Mononuclear cell (primary cell): ENCODE data around the gene TMEM179B. TPM values are rescaled to one million over a fixed set of nuclear protein-coding genes. Genes with fewer than 3 reads are reported as not detected.

ENCODE experiments used
- H3K27me3 ChIP-seq: 2 replicates; pipeline ENCODE4 v1.6.0; 2011; ENCODE audit warnings: low read length, control low read depth; ENCODE audit not compliant: insufficient read depth
- H3K4me1 ChIP-seq: 2 replicates; pipeline ENCODE4 v1.5.1; 2011; ENCODE audit warnings: mild to moderate bottlenecking, low read length, control low read depth; ENCODE audit not compliant: insufficient read depth
- H3K4me3 ChIP-seq: 2 replicates; pipeline ENCODE4 v1.5.1; 2011; ENCODE audit warnings: mild to moderate bottlenecking, low read length, moderate library complexity
- H3K9me3 ChIP-seq: 2 replicates; pipeline ENCODE4 v1.5.1; 2011; ENCODE audit warnings: low read depth, mild to moderate bottlenecking, control low read depth, low read length
- total RNA-seq: library from RNA; depleted of rRNA; stranded (reverse); fragments of >200 nt; gene quantifications from one replicate; pipeline ENCODE4 v1.2.3, GENCODE V29; 2012

Gene TMEM179B
- total RNA-seq, 1 donor = 25.8 TPM

DNA sequence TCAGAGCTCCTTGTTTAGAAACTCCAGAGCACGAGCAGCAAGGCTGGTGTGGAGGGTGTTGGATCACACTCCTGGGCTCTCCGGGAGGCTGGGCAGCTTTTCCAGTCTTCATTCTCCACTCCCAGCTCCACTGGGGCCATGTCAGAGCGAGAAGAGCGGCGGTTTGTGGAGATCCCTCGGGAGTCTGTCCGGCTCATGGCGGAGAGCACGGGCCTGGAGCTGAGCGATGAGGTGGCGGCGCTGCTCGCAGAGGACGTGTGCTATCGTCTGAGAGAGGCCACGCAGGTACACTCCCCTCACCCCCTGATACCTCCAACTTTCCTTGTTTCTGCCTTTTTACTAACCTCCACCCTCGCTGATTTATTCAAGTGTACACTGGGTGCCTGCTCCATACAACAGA lies 11.6 kb upstream of the TMEM179B start:
- Histone ChIP-seq H3K9me3 (no peaks in the 10 kb centered on the region), H3K4me1 (peaks cover 22% of the 10 kb centered on the region), H3K27me3 (no peaks in the 10 kb centered on the region), H3K4me3 (no peak overlapping the region)

DNA sequence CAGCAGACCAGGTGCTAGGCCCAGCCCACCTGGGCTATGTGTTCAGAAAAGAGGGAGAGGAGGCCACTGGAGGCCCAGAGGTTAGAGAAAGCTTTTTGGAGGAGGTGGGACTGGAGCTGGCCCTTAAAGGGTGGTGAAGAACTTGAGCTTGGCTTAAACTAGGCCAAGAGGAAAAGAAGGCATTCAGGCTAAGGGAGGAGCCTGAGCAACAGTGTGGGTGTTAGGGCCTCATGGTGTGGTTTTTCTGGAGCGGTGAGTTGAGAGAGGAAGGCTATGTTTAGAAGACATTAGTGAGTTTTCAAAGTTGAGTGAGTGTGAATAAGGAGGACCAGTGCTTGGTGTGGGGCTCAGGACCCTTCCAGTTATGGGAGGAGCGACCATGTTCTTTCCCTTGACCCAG lies 9.8 kb upstream of the TMEM179B start:
- Histone ChIP-seq H3K4me1 (peaks cover 9% of the 10 kb centered on the region), H3K9me3 (no peaks in the 10 kb centered on the region), H3K27me3 (no peaks in the 10 kb centered on the region), H3K4me3 (no peak overlapping the region)

DNA sequence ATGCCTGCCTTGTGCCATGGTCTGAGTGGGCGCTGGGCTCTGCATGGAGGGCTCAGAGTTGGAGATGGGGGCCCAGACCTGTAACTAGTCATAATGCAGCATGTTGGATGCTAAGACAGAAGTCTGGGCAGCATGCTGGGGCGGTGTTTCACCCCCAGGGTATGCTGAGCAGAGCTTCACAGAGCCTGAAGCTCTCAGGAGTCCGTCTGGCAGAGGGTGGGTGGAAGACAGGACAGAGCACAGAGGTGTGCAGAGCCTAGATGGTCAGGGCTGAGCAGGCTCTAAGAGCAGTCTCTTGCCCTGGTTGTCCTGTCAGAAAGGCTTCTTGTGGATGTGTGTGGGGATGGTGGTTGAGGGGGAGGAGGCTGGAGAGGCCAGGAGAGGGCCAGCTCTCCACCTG lies 8.8 kb upstream of the TMEM179B start:
- Histone ChIP-seq H3K27me3 (no peaks in the 10 kb centered on the region), H3K4me3 (no peak overlapping the region), H3K4me1 (peaks cover 8% of the 10 kb centered on the region), H3K9me3 (no peaks in the 10 kb centered on the region)

DNA sequence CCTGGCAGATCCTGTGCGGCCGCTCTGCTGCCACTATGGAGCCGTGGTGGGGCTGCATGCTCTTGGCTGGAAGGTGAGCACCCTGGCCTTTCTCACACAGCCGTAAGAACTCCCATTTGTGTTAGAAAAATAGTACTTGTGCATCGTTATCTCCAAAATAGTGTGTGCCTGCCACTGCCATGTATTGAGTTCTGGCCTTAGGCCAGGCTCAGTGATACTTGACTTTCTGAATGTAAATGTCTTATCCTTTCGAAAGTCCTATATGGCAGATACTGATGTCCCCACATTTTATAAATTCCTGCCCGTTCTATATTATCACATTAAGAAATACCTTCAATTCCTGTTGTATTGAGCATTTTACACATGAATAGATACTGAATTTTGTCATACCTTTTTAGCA lies 4.4 kb upstream of the TMEM179B start:
- Histone ChIP-seq H3K27me3 (no peaks in the 10 kb centered on the region), H3K4me1 (peaks cover 12% of the 10 kb centered on the region), H3K4me3 (no peak overlapping the region), H3K9me3 (no peaks in the 10 kb centered on the region)

DNA sequence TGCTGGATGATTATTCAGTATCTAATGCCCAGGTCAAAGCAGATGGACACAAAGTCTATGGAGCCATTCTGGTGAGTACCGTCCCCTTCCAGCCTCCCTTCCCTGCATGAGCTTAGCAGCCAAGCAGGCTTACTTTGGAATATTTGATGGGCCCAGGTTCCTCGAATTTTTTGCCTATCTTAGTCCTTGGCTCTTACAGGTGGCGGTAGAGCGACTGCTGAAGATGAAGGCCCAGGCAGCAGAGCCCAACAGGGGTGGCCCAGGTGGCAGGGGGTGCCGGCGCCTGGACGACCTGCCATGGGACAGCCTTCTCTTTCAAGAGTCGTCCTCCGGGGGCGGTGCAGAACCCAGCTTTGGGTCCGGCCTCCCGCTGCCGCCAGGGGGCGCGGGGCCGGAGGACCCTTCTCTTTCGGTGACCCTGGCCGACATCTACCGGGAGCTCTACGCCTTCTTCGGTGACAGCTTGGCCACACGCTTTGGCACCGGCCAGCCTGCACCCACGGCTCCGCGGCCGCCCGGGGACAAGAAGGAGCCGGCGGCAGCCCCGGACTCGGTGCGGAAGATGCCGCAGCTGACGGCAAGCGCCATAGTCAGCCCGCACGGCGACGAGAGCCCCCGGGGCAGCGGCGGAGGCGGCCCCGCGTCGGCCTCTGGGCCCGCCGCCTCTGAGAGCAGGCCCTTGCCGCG lies 741 bp upstream of the TMEM179B start:
- H3K4me3 ChIP-seq = peak overlapping the region; percentile 65
- no peaks in the 10 kb centered on the region for H3K9me3 ChIP-seq
- no peaks in the 10 kb centered on the region for H3K27me3 ChIP-seq
- peaks cover 48% of the 10 kb centered on the region for H3K4me1 ChIP-seq

DNA sequence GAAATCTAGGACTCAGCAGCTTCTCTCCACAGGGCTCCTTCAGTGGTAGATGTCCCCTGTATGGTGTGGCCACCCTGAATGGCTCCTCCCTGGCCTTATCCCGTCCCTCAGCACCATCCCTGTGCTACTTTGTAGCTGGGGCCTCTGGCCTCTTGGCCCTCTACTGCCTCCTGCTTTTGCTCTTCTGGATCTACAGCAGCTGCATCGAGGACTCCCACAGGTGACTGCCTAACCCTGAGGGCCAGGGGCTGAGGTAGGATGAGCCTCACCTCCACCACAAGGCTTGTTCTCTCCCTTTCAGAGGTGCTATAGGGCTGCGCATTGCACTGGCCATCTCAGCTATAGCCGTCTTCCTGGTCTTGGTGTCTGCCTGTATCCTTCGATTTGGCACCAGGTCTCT lies 1.8 kb downstream of the TMEM179B start:
- H3K4me3 ChIP-seq = no peak overlapping the region
- H3K4me1 ChIP-seq = peaks cover 58% of the 10 kb centered on the region
- H3K27me3 ChIP-seq = no peaks in the 10 kb centered on the region
- no peaks in the 10 kb centered on the region for H3K9me3 ChIP-seq

DNA sequence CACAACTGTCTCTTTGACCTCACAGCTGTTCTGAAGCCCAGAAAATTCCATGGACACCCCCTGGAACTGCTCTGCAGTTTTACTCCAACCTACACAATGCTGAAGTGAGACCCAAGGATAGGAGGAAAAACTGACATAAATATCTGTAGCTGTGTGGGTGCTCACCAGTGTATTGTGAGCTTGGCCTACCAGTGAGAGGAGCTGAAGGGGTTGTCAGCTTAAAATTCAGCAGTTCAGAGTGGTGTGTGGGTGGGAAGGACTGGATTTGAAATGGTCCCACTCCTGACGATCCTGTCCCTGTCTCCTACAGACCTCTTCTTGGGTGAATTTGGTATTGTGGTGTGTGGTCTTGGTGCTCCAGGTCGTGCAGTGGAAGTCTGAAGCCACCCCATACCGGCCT lies 2.4 kb downstream of the TMEM179B start:
- Histone ChIP-seq H3K9me3 (no peaks in the 10 kb centered on the region), H3K4me1 (peaks cover 58% of the 10 kb centered on the region), H3K4me3 (no peak overlapping the region)

DNA sequence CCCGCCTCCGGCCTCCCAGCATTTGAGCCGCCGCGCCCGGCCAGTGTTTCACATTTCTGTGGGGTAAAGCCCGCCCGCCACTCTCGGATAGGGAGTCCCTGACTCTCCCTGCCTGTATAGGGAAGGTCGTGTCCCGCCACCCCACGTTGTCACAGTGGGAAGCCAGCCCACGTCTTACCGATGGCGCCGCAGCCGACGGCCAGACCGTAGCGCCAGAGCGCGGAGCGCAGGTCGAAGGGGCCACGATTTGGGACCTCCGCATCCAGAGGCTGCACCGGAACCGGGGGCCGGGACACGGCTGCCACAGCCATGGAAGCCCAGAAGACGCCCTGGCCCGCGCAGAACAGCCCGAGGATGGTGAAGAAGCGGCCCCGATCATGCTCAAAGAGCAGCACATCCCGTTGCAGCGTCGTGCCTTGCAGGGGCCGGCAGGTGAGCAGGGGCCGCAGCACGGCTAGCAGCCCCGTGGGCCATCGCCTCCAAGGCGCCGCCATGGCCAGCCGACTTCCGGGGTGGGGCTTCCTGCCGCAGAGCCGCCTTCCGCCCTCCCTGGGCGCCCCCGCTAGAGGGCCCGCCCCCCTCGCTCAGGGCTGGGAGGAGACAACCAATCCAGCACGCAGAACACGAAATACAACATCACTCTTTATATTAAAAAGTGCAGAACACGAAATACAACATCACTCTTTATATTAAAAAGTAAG lies 4.4 kb downstream of the TMEM179B start, which contains the start of gene TMEM223:
Gene TMEM223 (minus strand): TSS at position 506 of the 701 bp plus-strand sequence. CDS start 12 bp downstream, at position 494.
- Histone ChIP-seq H3K27me3 (no peaks in the 10 kb centered on the region), H3K4me3 (peak within 1 kb of the TSS; percentile 85), H3K9me3 (no peaks in the 10 kb centered on the region), H3K4me1 (peaks cover 48% of the 10 kb centered on the region)

More for the DNA sequence above, 2.4 kb downstream of the TMEM179B start:
- no peaks in the 10 kb centered on the region for H3K27me3 ChIP-seq

DNA sequence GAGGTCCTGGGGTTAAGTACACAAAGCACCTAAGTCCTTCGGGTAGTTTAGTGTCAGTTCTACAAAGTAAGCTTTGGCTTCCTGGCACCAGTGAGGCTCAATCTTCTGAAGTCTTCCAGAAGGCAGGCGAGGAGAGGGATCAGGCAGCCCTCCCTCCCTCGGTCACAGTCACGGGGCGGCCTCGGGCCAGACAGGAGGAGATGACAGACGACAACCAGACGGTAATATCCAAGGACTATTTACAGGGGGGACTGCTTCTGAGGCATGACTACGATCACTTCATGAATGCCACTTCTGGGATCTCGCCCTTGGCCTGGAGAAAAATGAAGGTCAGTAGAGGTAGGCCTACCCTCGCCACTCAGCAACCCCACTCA lies 5.0 kb downstream of the TMEM179B start:
- Histone ChIP-seq H3K27me3 (no peaks in the 10 kb centered on the region), H3K9me3 (no peaks in the 10 kb centered on the region), H3K4me1 (peaks cover 48% of the 10 kb centered on the region), H3K4me3 (peak overlapping the region; percentile 85)

DNA sequence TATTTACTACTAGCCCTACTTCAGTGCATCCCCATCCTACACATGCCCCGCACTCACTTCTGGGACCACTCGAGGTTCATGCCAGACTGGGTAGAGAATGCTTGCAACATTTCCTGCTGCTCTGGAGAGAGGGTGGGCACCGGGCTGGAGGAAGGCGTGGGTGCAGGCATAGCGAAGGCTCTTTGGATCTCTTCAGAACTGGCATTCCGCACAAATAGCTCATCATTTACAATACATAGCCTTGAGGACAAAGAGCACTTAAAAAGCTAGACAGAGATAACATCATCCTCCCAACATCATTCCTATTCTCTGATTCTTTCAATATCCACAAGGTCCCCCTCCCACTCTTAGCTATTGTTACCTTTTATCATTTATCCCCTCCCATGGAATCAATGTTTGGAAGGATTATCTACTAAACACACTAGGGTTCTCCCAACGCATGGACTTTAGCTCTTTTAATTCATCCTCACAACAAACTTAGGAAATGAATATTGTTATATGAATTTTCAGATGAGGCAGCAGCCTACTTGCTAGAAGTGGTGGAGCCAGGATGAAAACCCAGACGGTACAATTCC lies 7.1 kb downstream of the TMEM179B start:
- no peak overlapping the region for H3K4me3 ChIP-seq
- H3K4me1 ChIP-seq = peaks cover 31% of the 10 kb centered on the region
- H3K9me3 ChIP-seq = no peaks in the 10 kb centered on the region
- H3K27me3 ChIP-seq = no peaks in the 10 kb centered on the region

DNA sequence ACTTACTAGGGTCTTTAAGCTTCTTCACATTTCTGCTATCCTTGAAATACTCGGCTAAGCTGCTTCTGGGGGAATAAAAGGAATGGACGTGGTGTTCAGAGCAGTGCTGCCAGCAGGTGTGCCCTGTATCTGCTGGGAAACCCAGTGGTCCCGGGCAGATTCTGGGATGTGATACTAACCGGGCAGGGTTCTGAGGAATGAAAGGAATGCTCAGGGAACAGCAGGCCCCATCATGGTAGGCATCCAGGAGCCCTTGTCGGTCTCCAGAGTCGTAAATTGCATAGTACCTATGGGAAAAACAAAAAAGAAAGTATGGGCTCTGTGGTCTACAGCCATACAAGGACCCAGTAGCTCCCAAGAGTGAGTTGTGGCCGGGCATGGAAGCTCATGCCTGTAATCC lies 9.1 kb downstream of the TMEM179B start:
- H3K27me3 ChIP-seq = no peaks in the 10 kb centered on the region
- no peak overlapping the region for H3K4me3 ChIP-seq
- H3K9me3 ChIP-seq = no peaks in the 10 kb centered on the region
- H3K4me1 ChIP-seq = peaks cover 13% of the 10 kb centered on the region

DNA sequence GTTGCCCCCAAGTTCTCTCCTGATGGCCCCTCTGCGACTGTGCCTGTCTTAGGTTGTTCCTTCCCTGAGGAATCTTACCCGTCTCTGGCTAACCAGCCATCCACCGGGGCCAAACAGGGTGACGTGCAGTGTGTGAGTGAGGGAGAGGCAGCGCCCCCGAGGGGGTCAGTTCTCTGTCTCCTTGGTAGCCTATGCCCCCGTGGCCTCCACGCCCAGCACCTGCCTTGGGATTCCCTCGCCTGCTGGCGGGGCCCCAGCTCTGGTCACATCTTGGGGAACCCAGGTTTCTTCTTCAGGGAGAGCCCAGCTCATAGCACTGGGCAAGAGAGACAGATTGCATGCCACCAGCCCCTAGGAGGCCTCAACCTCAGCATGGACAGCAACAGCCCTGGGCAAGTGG lies 12.3 kb downstream of the TMEM179B start:
- Histone ChIP-seq H3K4me3 (no peak overlapping the region), H3K9me3 (no peaks in the 10 kb centered on the region), H3K27me3 (no peaks in the 10 kb centered on the region), H3K4me1 (peaks cover 13% of the 10 kb centered on the region)

DNA sequence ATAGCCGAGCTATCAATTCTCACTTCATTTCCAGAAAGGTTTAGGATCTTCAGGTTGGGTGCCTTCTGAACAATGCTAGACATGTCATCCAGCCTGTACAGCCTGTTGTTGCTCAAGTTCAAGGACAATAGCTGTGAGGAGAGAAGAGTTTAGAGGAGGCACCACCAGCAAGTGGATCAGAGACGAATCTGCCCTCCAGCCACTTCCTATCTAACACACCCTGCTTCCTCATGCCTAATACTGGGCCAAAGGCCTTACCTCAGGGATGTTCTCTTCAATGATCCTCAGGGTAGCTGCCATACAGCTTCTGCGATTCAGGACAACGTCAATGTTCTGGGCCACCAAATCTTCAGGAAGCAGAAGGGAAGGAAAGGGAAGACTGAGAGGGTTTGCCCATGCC lies 13.9 kb downstream of the TMEM179B start:
- Histone ChIP-seq H3K9me3 (no peaks in the 10 kb centered on the region), H3K27me3 (no peaks in the 10 kb centered on the region), H3K4me3 (no peak overlapping the region), H3K4me1 (peaks cover 19% of the 10 kb centered on the region)

DNA sequence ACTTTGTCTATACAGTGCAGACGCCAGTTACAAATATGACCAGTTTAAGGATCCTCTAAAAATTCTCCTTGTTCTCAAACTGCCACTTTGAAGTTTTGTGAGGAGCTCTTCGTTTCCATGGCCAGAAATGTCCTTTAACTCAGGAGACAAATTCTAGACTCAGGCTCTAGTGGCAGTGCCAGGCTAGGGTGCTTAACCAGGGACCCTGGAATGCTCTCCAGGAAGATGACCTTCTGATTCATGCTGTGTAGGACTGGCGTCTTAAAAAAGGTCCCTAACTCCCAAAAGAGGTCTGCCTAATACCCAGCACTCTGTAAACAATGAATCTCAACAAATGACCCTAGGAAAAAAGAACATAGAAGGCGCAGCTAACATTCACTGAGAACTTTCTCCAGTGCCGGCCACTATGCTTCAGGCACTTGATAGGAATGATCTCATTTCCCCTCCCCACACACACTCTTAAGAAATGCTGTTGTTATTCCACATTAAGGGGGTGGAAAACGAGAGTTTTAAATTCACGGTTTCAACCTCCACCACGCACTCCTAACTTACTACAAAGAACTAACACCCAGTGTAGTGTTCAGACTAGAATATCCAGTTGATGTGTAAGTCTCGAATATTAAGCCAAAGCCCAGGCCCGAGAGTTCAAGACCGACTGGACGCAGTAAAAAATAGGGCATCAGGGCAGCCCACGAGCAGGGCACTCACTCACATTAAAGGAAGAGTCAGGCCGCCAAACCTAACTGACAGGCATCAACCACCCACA lies 17.3 kb downstream of the TMEM179B start:
- Histone ChIP-seq H3K4me1 (peaks cover 42% of the 10 kb centered on the region), H3K27me3 (no peaks in the 10 kb centered on the region), H3K4me3 (peak overlapping the region; percentile 94), H3K9me3 (no peaks in the 10 kb centered on the region)
